B cell (primary cell): ENCODE data around the gene PFDN5. TPM values are rescaled to one million over a fixed set of nuclear protein-coding genes. Genes with fewer than 3 reads are reported as not detected.

Experiments
- ATAC-seq: fragments of 200-7000 bp; cut with Tn5 transposase; one replicate; pipeline ENCODE4 v1.10.0; 2021; ENCODE audit warnings: low read depth, mild to moderate bottlenecking, moderate number of reproducible peaks, moderate library complexity
- CTCF ChIA-PET: fragments of 350-600 bp; sonication (Branson Sonifier 250); formaldehyde crosslinking; loops from one replicate; lab custom pipeline; 2021; ENCODE audit warnings: antibody characterized with exemption, inconsistent platforms; lab: Charles Lee
- POLR2A ChIA-PET: fragments of 350-600 bp; sonication (Branson Sonifier 250); formaldehyde crosslinking; loops from one replicate; lab custom pipeline; 2021; ENCODE audit warnings: antibody characterized with exemption; lab: Charles Lee
- DNase-seq: peaks from one replicate; pipeline ENCODE4 v3.0.0; 2013
- H2AFZ ChIP-seq: 2 replicates; pipeline ENCODE4 v1.6.1; 2012; ENCODE audit warnings: mild to moderate bottlenecking, low read depth, low read length; ENCODE audit not compliant: insufficient read depth, poor library complexity, severe bottlenecking
- H3K27ac ChIP-seq, 2 donors: 1 replicate in 1 of 2; 2 replicates in 1 of 2; pipeline ENCODE4 v1.5.1; 2012 to 2013; ENCODE audit warnings: low read length in 2 of 2, mild to moderate bottlenecking in 2 of 2, moderate library complexity in 1 of 2
- H3K27me3 ChIP-seq, 4 experiments: fragments of 200-600 bp in 1 of 4; sonication (generic) in 1 of 4; replicated peaks in 1 of 4; 1 replicate in 2 of 4; 2 replicates in 2 of 4; pipeline versions ENCODE4 v1.6.1 to v1.7.0; 2013 to 2016; ENCODE audit warnings: low read length in 3 of 4, mild to moderate bottlenecking in 2 of 4, mixed read lengths in 1 of 4, moderate library complexity in 1 of 4; ENCODE audit not compliant: insufficient read depth in 4 of 4, control insufficient read depth in 3 of 4; ENCODE audit errors: control extremely low read depth in 1 of 4
- H3K36me3 ChIP-seq, 2 experiments: replicated peaks in 1 of 2; 1 replicate in 1 of 2; 2 replicates in 1 of 2; pipeline versions ENCODE4 v1.6.1 to v1.7.1; 2013; ENCODE audit warnings: low read length in 1 of 2; ENCODE audit not compliant: insufficient read depth in 2 of 2, control insufficient read depth in 1 of 2; ENCODE audit errors: control extremely low read depth in 1 of 2, extremely low read depth in 1 of 2
- H3K4me1 ChIP-seq, 2 donors: fragments of 200-600 bp in 1 of 2; sonication (generic) in 1 of 2; 1 replicate in 1 of 2; 2 replicates in 1 of 2; pipeline versions ENCODE4 v1.5.1 to v1.6.1; 2013 to 2017; ENCODE audit warnings: low read length in 2 of 2; ENCODE audit not compliant: control insufficient read depth in 2 of 2, insufficient read depth in 2 of 2
- H3K4me2 ChIP-seq: replicated peaks from 2 replicates; pipeline ENCODE3; 2012; ENCODE audit warnings: mild to moderate bottlenecking, low read depth, low read length; ENCODE audit not compliant: poor library complexity, severe bottlenecking
- H3K4me3 ChIP-seq, 5 experiments: fragments of 200-600 bp in 1 of 5; sonication (generic) in 1 of 5; 1 replicate in 3 of 5; 2 replicates in 2 of 5; pipeline versions ENCODE4 v1.5.1 to v1.7.0; 2011 to 2016; ENCODE audit warnings: low read length in 4 of 5, mild to moderate bottlenecking in 4 of 5, low read depth in 2 of 5, control low read depth in 1 of 5, moderate library complexity in 1 of 5; ENCODE audit not compliant: insufficient read depth in 1 of 5; ENCODE audit errors: control extremely low read depth in 1 of 5, extremely low read depth in 1 of 5
- H3K79me2 ChIP-seq: fragments of 200-600 bp; sonication (generic); one replicate; pipeline ENCODE4 v1.6.0; 2016; ENCODE audit warnings: low read length; ENCODE audit not compliant: control insufficient read depth, insufficient read depth
- H3K9ac ChIP-seq: fragments of 200-600 bp; sonication (generic); 2 replicates; pipeline ENCODE4 v1.6.1; 2017; ENCODE audit warnings: mild to moderate bottlenecking, low read length, moderate library complexity
- H3K9me3 ChIP-seq, 3 donors: one replicate each; pipeline versions ENCODE4 v1.6.1 to v1.7.1; 2013; ENCODE audit warnings: low read length in 2 of 3; ENCODE audit not compliant: control insufficient read depth in 2 of 3, insufficient read depth in 1 of 3; ENCODE audit errors: control extremely low read depth in 1 of 3
- H4K20me1 ChIP-seq: 2 replicates; pipeline ENCODE4 v1.6.0; 2012; ENCODE audit warnings: mild to moderate bottlenecking, low read length; ENCODE audit not compliant: insufficient read depth, control insufficient read depth, poor library complexity, severe bottlenecking
- H3K27ac Mint-ChIP-seq: one replicate; pipeline ENCODE4 v1.8.0; 2021; ENCODE audit warnings: mixed read lengths
- H3K27me3 Mint-ChIP-seq: one replicate; pipeline ENCODE4 v1.8.0; 2021; ENCODE audit warnings: mixed read lengths
- H3K4me1 Mint-ChIP-seq: one replicate; pipeline ENCODE4 v1.8.0; 2021; ENCODE audit warnings: mixed read lengths
- H3K4me3 Mint-ChIP-seq: one replicate; pipeline ENCODE4 v1.8.0; 2021; ENCODE audit warnings: mixed read lengths
- H3K9me3 Mint-ChIP-seq: one replicate; pipeline ENCODE4 v1.8.0; 2022; ENCODE audit warnings: mixed read lengths; ENCODE audit not compliant: insufficient read depth
- CTCF ChIP-seq: fragments of 200-600 bp; IDR thresholded peaks from one replicate; pipeline ENCODE4 v1.8.0; 2022; ENCODE audit warnings: antibody characterized with exemption, mild to moderate bottlenecking
- EZH2 ChIP-seq: IDR thresholded peaks from 2 replicates; pipeline ENCODE4 v1.6.1; 2012; ENCODE audit warnings: borderline replicate concordance, low read depth, mild to moderate bottlenecking, moderate library complexity, low read length; ENCODE audit not compliant: insufficient read depth, poor library complexity, severe bottlenecking
- WGBS: methylation state at CpG from one replicate; pipeline ENCODE4 v1.1.5; 2013; ENCODE audit warnings: missing lambda C conversion rate; ENCODE audit not compliant: insufficient coverage; 5-methylcytosine and 5-hydroxymethylcytosine counted together
- intact Hi-C: fragments of 100-400 bp; cut with micrococcal nuclease; formaldehyde crosslinking; loops from one replicate; pipeline ENCODE4 v1.10.0; 2022
- polyA plus RNA-seq: library from polyadenylated mRNA; depleted of rRNA; stranded (reverse); fragments of >200 nt; gene quantifications from 2 replicates; pipeline ENCODE4 v1.2.3, GENCODE V29; 2012
- total RNA-seq, 2 donors: library from RNA; stranded (reverse); fragments of 120-200 nt in 1 of 2; gene quantifications; 1 replicate in 1 of 2; 2 replicates in 1 of 2; pipeline versions ENCODE4 v1.2.3 to v1.2.4, GENCODE V29; 2013 to 2022

Gene PFDN5
- total and polyA plus RNA-seq, 2 donors (not counting 1 experiment from before 2014, with no cell fraction given), result 654 to 1,584 TPM

GRCh38 chr12:53327435-53328042, 32.2 kb downstream of the PFDN5 start:
- Histone ChIP-seq H3K36me3 (no peaks in the 10 kb centered on the region), H3K4me1 (peaks cover 13 to 20% of the 10 kb centered on the region in 2 donors), H3K79me2 (peaks cover 4% of the 10 kb centered on the region), H3K4me3 (no peak overlapping the region), H3K9ac (no peak overlapping the region), H3K4me2 (no peak overlapping the region), H3K27me3 (peaks cover 0 to 32% (median 9%) of the 10 kb centered on the region in 4 experiments), H3K27ac (no peak overlapping the region), H4K20me1 (no peaks in the 10 kb centered on the region), H3K9me3 (no peaks in the 10 kb centered on the region), H2AFZ (no peak overlapping the region)
- Mint-ChIP-seq H3K27me3 (peaks cover 31% of the 10 kb centered on the region), H3K4me1 (peaks cover 20% of the 10 kb centered on the region), H3K9me3 (no peaks in the 10 kb centered on the region), H3K4me3 (no peak overlapping the region), H3K27ac (no peak overlapping the region)
- TF ChIP-seq CTCF (peak; percentile 49), EZH2 (no peak)
- ChIA-PET CTCF (interaction anchor here (0.5 to 15.1 kb wide), 13 partner anchors 10 to 182 kb away, joined by 3 to 353 read pairs (median 4); partner anchors contain the start of gene TARBP2), POLR2A (interaction anchor here (0.6 to 4.0 kb wide), 3 partner anchors 17 to 94 kb away, joined by 3 to 21 read pairs (median 6); no protein-coding TSS in a partner anchor)
- peak; percentile 40 for DNase-seq
- 89% methylated on average over 2 of the region's 3 CpGs for WGBS
- intact Hi-C loops, result loop anchor here (10.0 kb wide), 2 partner anchors 253 to 297 kb away; partner anchors contain the start of genes ATF7 and SPRYD3
- no peak for ATAC-seq

GRCh38 chr12:53328043-53328435, 32.7 kb downstream of the PFDN5 start:
- H3K36me3 ChIP-seq, result no peaks in the 10 kb centered on the region
- H3K27me3 ChIP-seq, result peaks cover 0 to 32% (median 9%) of the 10 kb centered on the region in 4 experiments
- H3K4me2 ChIP-seq, result no peak overlapping the region
- Mint-ChIP-seq H3K27me3 (peaks cover 32% of the 10 kb centered on the region), H3K4me1 (peaks cover 18% of the 10 kb centered on the region), H3K27ac (no peak overlapping the region), H3K4me3 (no peak overlapping the region), H3K9me3 (no peaks in the 10 kb centered on the region)
- H3K4me3 ChIP-seq, result no peak overlapping the region
- ChIA-PET POLR2A (interaction anchor here (0.6 to 1.1 kb wide), 2 partner anchors 53 to 94 kb away, joined by 3 to 6 read pairs; no protein-coding TSS in a partner anchor), CTCF (interaction anchor here (0.7 to 15.1 kb wide), 7 partner anchors 20 to 181 kb away, joined by 3 to 353 read pairs (median 5); partner anchors contain the start of gene TARBP2)
- no peak for TF ChIP-seq CTCF
- H3K4me1 ChIP-seq, result peaks cover 13 to 20% of the 10 kb centered on the region in 2 donors
- DNase-seq, result no peak
- H3K79me2 ChIP-seq, result no peaks in the 10 kb centered on the region
- 62% methylated on average over 16 of the region's 16 CpGs for WGBS
- H4K20me1 ChIP-seq, result no peaks in the 10 kb centered on the region
- no peak for ATAC-seq
- no peak overlapping the region for H3K27ac ChIP-seq
- H3K9me3 ChIP-seq, result no peaks in the 10 kb centered on the region
- intact Hi-C loops, result loop anchor here (10.0 kb wide), 2 partner anchors 253 to 297 kb away; partner anchors contain the start of genes ATF7 and SPRYD3
- no peak overlapping the region for H3K9ac ChIP-seq
- H2AFZ ChIP-seq, result no peak overlapping the region
